ENCODE data around the gene TUBB8B.
"Not testable (repeated sequence)": the region's sequence is repeated elsewhere in the genome, so short reads cannot be mapped to it uniquely, and the experiment has no call there.

GRCh38 chr18:90396-91193, 41.2 kb upstream of the TUBB8B start:
- TF ChIP-seq, protein P1, sequence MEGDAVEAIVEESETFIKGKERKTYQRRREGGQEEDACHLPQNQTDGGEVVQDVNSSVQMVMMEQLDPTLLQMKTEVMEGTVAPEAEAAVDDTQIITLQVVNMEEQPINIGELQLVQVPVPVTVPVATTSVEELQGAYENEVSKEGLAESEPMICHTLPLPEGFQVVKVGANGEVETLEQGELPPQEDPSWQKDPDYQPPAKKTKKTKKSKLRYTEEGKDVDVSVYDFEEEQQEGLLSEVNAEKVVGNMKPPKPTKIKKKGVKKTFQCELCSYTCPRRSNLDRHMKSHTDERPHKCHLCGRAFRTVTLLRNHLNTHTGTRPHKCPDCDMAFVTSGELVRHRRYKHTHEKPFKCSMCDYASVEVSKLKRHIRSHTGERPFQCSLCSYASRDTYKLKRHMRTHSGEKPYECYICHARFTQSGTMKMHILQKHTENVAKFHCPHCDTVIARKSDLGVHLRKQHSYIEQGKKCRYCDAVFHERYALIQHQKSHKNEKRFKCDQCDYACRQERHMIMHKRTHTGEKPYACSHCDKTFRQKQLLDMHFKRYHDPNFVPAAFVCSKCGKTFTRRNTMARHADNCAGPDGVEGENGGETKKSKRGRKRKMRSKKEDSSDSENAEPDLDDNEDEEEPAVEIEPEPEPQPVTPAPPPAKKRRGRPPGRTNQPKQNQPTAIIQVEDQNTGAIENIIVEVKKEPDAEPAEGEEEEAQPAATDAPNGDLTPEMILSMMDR (conservative IDR thresholded peaks at IDR 0.05; ENCODE audit: low read depth, low read length) = not testable (repeated sequence)
- not testable (repeated sequence) for TF ChIP-seq EZH2 (IDR thresholded peaks at IDR 0.05; ENCODE audit: borderline replicate concordance, low read depth, low read length, poor library complexity, severe bottlenecking)
